ENCODE results near the gene ANKS1B.

Gene ANKS1B

GRCh38 chr12:99343960-99344359, 640.8 kb downstream of the ANKS1B start (continued):
- no peak for TF ChIP-seq PRDM4 (tag by site-specific recombination; IDR thresholded peaks at IDR 0.05)
- TF ChIP-seq ZNF292 (tag by site-specific recombination; IDR thresholded peaks at IDR 0.05; ENCODE audit: borderline replicate concordance, low read depth): no peak
- no peak for TF ChIP-seq TCF7L2 (IDR thresholded peaks at IDR 0.05; ENCODE audit: borderline replicate concordance, low read depth, low read length)
- no peak for TF ChIP-seq ZSCAN16 (tag by site-specific recombination; IDR thresholded peaks at IDR 0.05)
- no peak for TF ChIP-seq ZNF324 (tag by site-specific recombination; IDR thresholded peaks at IDR 0.05)

GRCh38 chr12:99339663-99340062, 645.1 kb downstream of the ANKS1B start:
- ChIA-PET CTCF (no interaction called here), POLR2A (no interaction called here)
- H3K9me3 ChIP-seq (ENCODE audit: control insufficient read depth, insufficient read depth, low read depth, low read length): no peaks in the 10 kb centered on the region
- H3K36me3 ChIP-seq (ENCODE audit: control insufficient read depth in 2 of 2, insufficient read depth in 1 of 2, low read length in 2 of 2): no peaks in the 10 kb centered on the region
- H3K4me1 ChIP-seq (ENCODE audit: control insufficient read depth, insufficient read depth, low read length): no peaks in the 10 kb centered on the region
- TF ChIP-seq ZSCAN30 (tag by site-specific recombination; IDR thresholded peaks at IDR 0.05) (no peak), ZNF280D (tag by site-specific recombination; IDR thresholded peaks at IDR 0.05) (no peak), ZNF558 (tag by site-specific recombination; IDR thresholded peaks at IDR 0.05) (no peak), PATZ1 (tag by site-specific recombination; IDR thresholded peaks at IDR 0.05) (no peak), ZNF169 (tag by site-specific recombination; IDR thresholded peaks at IDR 0.05) (no peak), ZNF792 (tag by site-specific recombination; IDR thresholded peaks at IDR 0.05) (no peak), PRDM6 (tag by site-specific recombination; IDR thresholded peaks at IDR 0.05) (no peak), ZBTB48 (tag by site-specific recombination; IDR thresholded peaks at IDR 0.05) (no peak), ZNF394 (tag by site-specific recombination; IDR thresholded peaks at IDR 0.05; ENCODE audit: borderline replicate concordance) (no peak), ZNF426 (tag by site-specific recombination; IDR thresholded peaks at IDR 0.05) (no peak), HOXC10 (CRISPR knock-in tag; IDR thresholded peaks at IDR 0.05) (no peak), KLF9 (tag by site-specific recombination; IDR thresholded peaks at IDR 0.05; ENCODE audit: low read depth) (no peak), TRIM28 (IDR thresholded peaks at IDR 0.05; ENCODE audit: borderline replicate concordance, low read length) (no peak), ZNF768 (tag by site-specific recombination; IDR thresholded peaks at IDR 0.05) (no peak), ZNF248 (tag by site-specific recombination; IDR thresholded peaks at IDR 0.05) (no peak), REPIN1 (tag by site-specific recombination; IDR thresholded peaks at IDR 0.05; ENCODE audit: low read depth) (no peak)
- no peak overlapping the region for H3K4me3 ChIP-seq (ENCODE audit: low read depth, low read length)
- H3K27ac ChIP-seq (ENCODE audit: extremely low read depth, low read depth, low read length): no peak overlapping the region

Data from HEK293 (cell line).